AG08395 (cell line): Measurements from ENCODE around the gene ZNF227.
"Not testable (repeated sequence)": the region's sequence is repeated elsewhere in the genome, so short reads cannot be mapped to it uniquely, and the experiment has no call there.

Experiments used
- DNase-seq: peaks from one replicate; pipeline ENCODE4 v3.0.0; 2012; ENCODE audit warnings: mixed read lengths, low spot score

The ZNF227 gene

GRCh38 chr19:44252332-44252731, 40.0 kb downstream of the ZNF227 start:
- DNase-seq: not testable (repeated sequence)

- not testable (repeated sequence) for DNase-seq
Observed at GRCh38 chr19:44253392-44253791, 41.1 kb downstream of the ZNF227 start.

GRCh38 chr19:44254496-44254895, 42.2 kb downstream of the ZNF227 start:
- no peak for DNase-seq

GRCh38 chr19:44255705-44256411, 43.5 kb downstream of the ZNF227 start:
- DNase-seq: no peak

GRCh38 chr19:44258136-44258535, 45.8 kb downstream of the ZNF227 start:
- no peak for DNase-seq

GRCh38 chr19:44258835-44259413, 46.6 kb downstream of the ZNF227 start:
- no peak for DNase-seq

- no peak for DNase-seq
Observed at GRCh38 chr19:44260343-44260681, 48.0 kb downstream of the ZNF227 start.

- no peak for DNase-seq
Observed at GRCh38 chr19:44260695-44261446, 48.5 kb downstream of the ZNF227 start.

GRCh38 chr19:44277331-44277730, 65.0 kb downstream of the ZNF227 start:
- DNase-seq: no peak

GRCh38 chr19:44278181-44278690, 65.9 kb downstream of the ZNF227 start:
- DNase-seq: peak; percentile 27

- DNase-seq: no peak
Observed at GRCh38 chr19:44280916-44281315, 68.6 kb downstream of the ZNF227 start.

- no peak for DNase-seq
Observed at GRCh38 chr19:44282846-44283245, 70.5 kb downstream of the ZNF227 start.

GRCh38 chr19:44284968-44285367, 72.6 kb downstream of the ZNF227 start:
- DNase-seq: no peak
